ENCODE data around the gene PHF21B.

The PHF21B gene

GRCh38 chr22:44956840-44957767 is 52.7 kb downstream of the PHF21B start:
- DNase-seq = no peak

- no peak for DNase-seq
Observed at GRCh38 chr22:44955102-44955501, 54.7 kb downstream of the PHF21B start.

GRCh38 chr22:44954149-44954548 is 55.7 kb downstream of the PHF21B start:
- no peak for DNase-seq

DNA sequence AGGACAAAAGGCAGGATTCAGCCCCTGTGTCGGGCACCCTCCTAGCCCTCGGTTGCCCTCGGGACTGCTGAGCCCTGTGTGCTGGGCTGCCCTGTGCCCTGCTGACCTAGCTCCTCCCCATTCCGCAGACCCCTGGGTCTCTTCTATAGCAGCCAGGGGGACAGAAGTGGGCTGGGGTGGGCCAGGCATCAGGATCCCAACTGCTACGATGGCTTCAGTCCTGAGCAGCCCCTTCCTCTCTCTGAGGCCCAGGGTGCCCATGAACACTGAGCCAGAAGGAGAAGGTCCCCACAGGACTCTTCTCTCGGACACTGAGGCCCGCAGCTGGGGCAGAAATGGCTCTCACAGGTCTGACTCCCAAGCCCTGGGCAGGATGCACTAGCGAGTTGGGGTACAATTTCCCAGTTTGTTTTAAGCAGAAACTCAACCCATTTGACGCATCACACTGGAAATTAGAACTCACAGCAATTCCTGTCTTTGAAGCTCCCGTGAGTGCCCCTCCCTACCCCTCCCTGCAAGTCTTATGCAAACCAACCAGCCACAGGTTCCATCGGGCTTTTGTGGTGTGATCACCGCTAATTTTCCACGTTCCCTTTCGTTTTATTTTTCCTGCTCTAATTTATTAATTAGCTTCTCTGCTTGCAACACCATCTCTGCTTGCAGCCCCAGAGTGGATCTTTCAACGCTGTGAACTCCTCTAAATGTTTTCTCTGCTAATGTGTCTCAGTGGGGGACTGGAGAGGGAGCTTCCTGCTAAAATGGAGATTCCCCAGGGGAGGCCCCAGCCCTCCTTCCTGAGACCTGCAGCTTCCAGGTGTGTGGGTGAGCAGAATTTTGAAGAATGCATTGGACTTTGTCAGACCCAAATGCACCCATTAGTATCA is 56.7 kb downstream of the PHF21B start:
- DNase-seq = no peak

DNA sequence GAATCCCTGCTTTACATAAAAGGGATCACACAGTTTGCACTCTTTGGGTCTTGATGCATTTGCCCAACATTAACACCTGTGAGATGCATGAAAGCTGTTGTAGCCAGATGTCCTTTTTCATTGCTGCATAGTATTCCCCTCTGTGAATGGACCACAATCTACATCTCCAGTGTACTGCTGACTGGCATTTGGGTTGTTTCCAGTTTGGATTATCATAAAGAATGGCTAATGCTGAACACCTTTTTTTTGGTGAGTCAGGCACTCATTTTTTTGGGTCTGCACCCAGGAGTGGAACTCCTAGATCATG is 58.3 kb downstream of the PHF21B start:
- no peak for DNase-seq

DNA sequence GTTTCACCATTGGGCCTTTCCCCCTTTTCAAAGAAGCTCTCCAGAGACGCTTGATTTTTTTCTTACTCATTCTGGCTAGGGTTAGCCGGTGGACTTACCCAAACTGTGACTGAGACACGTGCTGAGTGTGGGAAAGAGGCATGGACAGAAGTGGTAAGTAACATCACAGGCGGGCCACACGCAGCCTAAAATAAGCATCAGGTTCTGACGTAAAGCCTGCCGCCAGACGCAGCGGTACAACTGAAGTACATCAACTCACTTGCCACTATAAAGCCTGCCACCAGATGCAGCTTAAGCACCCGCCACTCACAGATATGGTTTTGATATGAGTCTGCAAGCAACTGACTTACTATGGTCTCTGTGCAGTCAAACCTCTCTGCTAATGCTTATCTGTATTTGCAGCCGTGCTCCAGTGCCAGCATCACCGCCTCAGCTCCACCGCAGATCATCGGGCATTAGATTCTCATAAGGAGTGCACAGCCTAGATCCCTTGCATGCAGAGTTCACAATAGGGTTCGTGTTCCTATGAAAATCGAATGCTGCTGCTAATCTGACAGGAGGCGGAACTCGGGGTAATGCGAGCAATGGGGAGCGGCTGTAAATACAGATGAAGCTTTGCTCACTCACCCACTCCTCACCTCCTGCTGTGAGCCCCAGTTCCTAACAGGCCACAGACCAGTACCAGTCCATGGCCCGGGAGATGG is 58.8 kb downstream of the PHF21B start:
- DNase-seq = no peak

GRCh38 chr22:44947846-44948245 is 62.0 kb downstream of the PHF21B start:
- DNase-seq = no peak

GRCh38 chr22:44947049-44947448 is 62.8 kb downstream of the PHF21B start:
- no peak for DNase-seq

DNA sequence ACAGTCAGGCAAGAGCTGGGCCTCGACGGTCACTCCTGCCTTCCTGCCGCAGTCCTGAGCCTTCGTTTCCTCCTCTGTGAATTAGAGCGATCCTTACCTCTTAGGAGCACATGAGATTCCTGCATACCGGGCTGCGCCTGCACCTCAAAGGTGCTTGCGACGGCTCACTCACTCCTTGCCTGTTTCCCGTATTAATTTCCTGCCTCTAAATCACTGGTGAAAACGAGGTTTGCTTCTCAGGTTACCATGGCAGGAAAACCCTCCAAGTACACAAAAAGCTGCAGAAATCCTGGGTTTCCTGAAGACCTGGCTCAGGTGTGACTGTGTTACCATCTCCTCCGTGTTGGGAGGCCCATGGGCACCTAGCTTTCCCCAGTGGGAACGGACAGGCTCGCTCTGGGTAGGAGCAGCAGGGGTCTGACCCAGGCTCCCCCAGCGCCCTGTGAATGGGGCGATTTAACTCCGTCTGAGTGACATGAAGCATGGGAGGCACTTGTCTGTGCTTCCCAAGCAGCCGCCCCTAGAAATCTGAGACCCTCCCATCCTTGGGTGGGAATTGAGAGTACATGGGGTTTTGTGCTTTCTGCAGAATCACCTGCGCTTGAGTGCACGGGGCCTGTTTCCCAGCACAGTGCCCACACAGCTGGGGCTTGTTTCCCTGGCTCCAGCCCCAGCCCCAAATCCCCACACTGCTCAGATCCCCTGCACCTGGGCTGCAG is 64.8 kb downstream of the PHF21B start:
- no peak for DNase-seq

DNA sequence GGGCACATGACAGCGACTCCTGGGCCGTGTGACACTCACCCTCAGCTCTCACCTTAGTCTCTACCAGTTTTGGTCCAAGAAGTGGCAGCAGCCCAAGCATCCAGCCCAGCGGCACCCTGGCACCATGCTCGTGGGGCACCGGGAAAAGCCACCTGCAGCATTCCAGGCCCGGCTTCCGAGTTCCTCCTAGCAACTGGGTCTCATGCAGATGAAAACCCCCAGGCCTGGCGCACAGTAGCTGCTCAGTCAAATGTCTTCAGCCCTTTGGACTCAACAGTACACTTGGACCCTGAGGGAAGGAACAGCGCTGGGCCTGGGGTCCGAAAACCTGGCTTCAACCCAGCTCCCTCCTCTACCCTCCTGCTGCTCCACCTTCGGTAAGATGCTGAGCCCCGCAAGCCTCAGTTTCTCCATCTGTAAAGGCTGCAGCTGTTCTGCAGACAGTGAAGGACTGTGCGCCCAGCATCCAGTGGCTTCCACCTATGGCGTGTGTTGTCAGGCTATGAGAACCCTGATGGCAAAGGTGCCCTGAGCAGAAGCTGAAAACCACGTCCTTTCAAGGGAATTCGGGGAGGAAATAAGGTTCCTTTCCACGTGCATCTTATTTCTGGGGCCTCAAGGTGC is 66.0 kb downstream of the PHF21B start:
- no peak for DNase-seq

- no peak for DNase-seq
Observed at GRCh38 chr22:44942979-44943700, 66.7 kb downstream of the PHF21B start.

DNA sequence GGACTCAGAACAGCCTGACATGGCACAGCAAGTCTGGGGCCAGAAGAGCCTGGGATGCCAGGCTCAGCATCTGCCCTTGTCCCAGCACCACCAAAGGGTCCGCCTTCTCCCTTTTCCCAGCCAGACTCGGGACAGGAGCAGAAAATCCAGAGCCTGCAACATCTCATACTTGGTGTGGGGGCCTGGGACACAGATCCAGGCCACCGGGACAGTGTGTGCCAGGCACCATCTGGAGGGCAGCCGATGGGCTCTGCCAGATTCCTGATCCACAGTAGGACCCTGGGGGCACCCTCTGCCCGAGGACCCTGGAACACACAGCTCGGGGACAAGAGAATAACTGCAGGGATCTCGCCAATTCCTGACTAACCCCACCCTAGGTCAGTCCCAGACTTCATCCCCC is 67.7 kb downstream of the PHF21B start:
- DNase-seq = no peak

GRCh38 chr22:44941207-44941606 is 68.6 kb downstream of the PHF21B start:
- no peak for DNase-seq

- DNase-seq = no peak
Observed at GRCh38 chr22:44940130-44940529, 69.7 kb downstream of the PHF21B start.

- DNase-seq = no peak
Observed at GRCh38 chr22:44939451-44939850, 70.4 kb downstream of the PHF21B start.

- DNase-seq = no peak
Observed at GRCh38 chr22:44938886-44939285, 70.9 kb downstream of the PHF21B start.

DNA sequence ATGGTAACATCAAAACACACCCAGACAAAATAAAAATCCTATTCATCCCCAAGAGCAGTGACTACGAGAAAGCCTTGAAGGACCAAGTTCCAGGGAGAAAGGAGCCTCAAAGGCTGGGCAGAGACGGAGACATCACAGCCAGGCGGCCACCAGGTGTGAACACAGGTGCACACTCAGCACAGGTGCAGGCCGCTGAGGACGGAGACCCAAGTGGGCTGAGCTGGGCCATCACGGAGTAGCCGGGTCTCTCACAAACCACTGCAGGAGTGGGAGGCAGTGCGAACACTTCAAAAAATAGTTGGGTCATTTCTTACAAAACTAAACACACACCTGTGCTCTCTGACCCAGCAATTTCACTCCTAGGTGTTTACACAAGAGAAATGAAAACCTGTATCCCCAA is 72.6 kb downstream of the PHF21B start:
- DNase-seq = no peak

- no peak for DNase-seq
Observed at GRCh38 chr22:44936201-44936600, 73.6 kb downstream of the PHF21B start.

- no peak for DNase-seq
Observed at GRCh38 chr22:44935724-44936123, 74.1 kb downstream of the PHF21B start.

DNA sequence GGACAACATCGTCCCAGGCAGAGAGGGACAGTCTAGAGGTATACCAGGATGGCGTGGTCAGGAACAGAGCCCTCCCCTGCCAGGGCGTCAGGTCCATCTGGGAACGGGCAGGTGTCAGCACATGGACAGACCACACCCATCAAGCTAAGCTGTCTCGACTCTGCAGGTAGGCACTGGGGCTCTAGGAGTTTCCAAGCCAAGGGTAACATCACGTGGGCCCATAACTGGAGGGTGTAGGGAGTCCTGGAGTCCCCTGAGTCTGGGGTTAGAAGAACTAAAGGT is 75.4 kb downstream of the PHF21B start:
- DNase-seq = no peak

GRCh38 chr22:44933666-44934453 is 75.9 kb downstream of the PHF21B start:
- DNase-seq = no peak

Measured in SW 1271 (cell line).